ENCODE results near the gene ITSN2.
"Not testable (repeated sequence)": the region's sequence is repeated elsewhere in the genome, so short reads cannot be mapped to it uniquely, and the experiment has no call there.

- TF ChIP-seq POLR2A, POLR2AphosphoS5, TAF1, SPI1 (IDR thresholded peaks at IDR 0.05; ENCODE audit: low read depth, low read length): not testable (repeated sequence)
Measured at GRCh38 chr2:24408704-24409103, 48.4 kb upstream of the ITSN2 start.
